ENCODE results near the gene WDR4. TPM values are rescaled to one million over a fixed set of nuclear protein-coding genes. Genes with fewer than 3 reads are reported as not detected.

The WDR4 gene
- total and polyA plus RNA-seq, 2 of the 13 experiments (the other 11 are each of a cell fraction or from before 2014, with no cell fraction given): 11.3 to 14.4 TPM

DNA sequence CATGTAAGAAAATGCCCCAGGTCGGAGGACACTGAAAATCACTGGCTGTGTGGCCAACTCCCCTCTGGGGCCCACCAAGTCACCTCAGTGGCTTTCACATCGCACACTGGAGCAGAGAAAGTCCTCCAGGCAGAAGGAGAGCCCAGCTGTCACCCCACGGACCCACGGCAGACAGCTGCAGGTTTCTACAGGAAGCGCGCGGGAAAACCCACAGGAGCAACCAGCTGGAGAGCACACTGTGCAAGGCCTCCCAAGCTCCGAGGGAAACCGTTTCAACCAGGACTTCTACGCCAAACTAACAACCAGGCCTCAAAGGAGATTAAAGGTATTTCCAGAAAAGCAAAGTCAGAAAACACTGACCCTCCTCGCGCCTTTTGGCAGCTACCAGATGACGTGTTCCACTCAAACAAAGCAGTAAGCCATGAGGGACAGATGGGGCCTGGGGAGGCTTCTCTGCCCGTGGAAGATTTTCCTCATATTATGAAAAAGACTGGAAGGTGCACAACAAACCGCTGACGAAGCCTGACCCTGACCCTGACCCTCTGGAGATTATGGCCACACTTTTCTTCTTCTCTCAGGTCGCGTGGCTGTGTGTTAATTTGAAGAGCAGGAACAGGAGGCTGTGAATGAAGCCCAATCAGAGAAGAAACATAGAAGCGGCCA lies 21.0 kb downstream of the WDR4 start:
- Histone ChIP-seq H3K9me3 (ENCODE audit: low read length) (no peaks in the 10 kb centered on the region), H3K79me2 (ENCODE audit: insufficient read depth, low read length) (peaks cover 9% of the 10 kb centered on the region)
- no peak for ATAC-seq

More for the DNA sequence above, 21.0 kb downstream of the WDR4 start:
- no peaks in the 10 kb centered on the region for H3K4me1 ChIP-seq (ENCODE audit: insufficient read depth, low read length)
- no peak for TF ChIP-seq PHB2 (IDR thresholded peaks at IDR 0.05; ENCODE audit: partially characterized antibody)
- no peak for TF ChIP-seq ZNF605 (CRISPR knock-in tag; IDR thresholded peaks at IDR 0.05)
- no peak for TF ChIP-seq TCF7 (IDR thresholded peaks at IDR 0.05; ENCODE audit: low read depth)
- no peak for TF ChIP-seq TBX2 (CRISPR knock-in tag; IDR thresholded peaks at IDR 0.05; ENCODE audit: borderline replicate concordance)
- TF ChIP-seq SPEN (CRISPR knock-in tag; IDR thresholded peaks at IDR 0.05; ENCODE audit: low read depth): no peak
- TF ChIP-seq TARDBP (CRISPR knock-in tag; IDR thresholded peaks at IDR 0.05): no peak
- no peak for TF ChIP-seq GABPA (IDR thresholded peaks at IDR 0.05; ENCODE audit: low read depth, low read length)
- TF ChIP-seq GABPA (CRISPR knock-in tag; IDR thresholded peaks at IDR 0.05; ENCODE audit: low read depth): no peak
- TF ChIP-seq, protein P1, sequence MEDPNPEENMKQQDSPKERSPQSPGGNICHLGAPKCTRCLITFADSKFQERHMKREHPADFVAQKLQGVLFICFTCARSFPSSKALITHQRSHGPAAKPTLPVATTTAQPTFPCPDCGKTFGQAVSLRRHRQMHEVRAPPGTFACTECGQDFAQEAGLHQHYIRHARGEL (CRISPR knock-in tag; IDR thresholded peaks at IDR 0.05): no peak
- TF ChIP-seq ZFY (CRISPR knock-in tag; IDR thresholded peaks at IDR 0.05): no peak
- TF ChIP-seq, protein P2, sequence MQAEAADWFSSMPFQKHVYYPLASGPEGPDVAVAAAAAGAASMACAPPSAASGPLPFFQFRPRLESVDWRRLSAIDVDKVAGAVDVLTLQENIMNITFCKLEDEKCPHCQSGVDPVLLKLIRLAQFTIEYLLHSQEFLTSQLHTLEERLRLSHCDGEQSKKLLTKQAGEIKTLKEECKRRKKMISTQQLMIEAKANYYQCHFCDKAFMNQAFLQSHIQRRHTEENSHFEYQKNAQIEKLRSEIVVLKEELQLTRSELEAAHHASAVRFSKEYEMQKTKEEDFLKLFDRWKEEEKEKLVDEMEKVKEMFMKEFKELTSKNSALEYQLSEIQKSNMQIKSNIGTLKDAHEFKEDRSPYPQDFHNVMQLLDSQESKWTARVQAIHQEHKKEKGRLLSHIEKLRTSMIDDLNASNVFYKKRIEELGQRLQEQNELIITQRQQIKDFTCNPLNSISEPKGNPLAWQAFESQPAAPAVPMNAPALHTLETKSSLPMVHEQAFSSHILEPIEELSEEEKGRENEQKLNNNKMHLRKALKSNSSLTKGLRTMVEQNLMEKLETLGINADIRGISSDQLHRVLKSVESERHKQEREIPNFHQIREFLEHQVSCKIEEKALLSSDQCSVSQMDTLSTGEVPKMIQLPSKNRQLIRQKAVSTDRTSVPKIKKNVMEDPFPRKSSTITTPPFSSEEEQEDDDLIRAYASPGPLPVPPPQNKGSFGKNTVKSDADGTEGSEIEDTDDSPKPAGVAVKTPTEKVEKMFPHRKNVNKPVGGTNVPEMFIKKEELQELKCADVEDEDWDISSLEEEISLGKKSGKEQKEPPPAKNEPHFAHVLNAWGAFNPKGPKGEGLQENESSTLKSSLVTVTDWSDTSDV (CRISPR knock-in tag; IDR thresholded peaks at IDR 0.05): no peak
- no peak for TF ChIP-seq ZNF850 (CRISPR knock-in tag; conservative IDR thresholded peaks at IDR 0.05)
- TF ChIP-seq STAT5B (CRISPR knock-in tag; IDR thresholded peaks at IDR 0.05): no peak
- H2AFZ ChIP-seq (ENCODE audit: low read length): no peak overlapping the region
- H3K36me3 ChIP-seq (replicated peaks in 1 of 2; ENCODE audit: control insufficient read depth in 1 of 2, insufficient read depth in 2 of 2, low read length in 2 of 2): peaks cover 54 to 93% of the 10 kb centered on the region in 2 experiments
- H3K4me2 ChIP-seq (ENCODE audit: low read depth, low read length): no peak overlapping the region
- ChIA-PET CTCF (ENCODE audit: low intra/inter-chr PET ratio, low total read pairs) (no interaction called here), POLR2A (no interaction called here)
- no peak overlapping the region for H3K27ac ChIP-seq (ENCODE audit: extremely low read length, insufficient read depth, low read length)
- no peak for FAIRE-seq
- no peak for DNase-seq (ENCODE audit: low spot score)
- no TSS peak for BruUV-seq (replicated peaks)
- whole genome bisulfite sequencing (ENCODE audit: low lambda C conversion rate): 97% methylated on average over 19 of the region's 19 CpGs
- H4K20me1 ChIP-seq (ENCODE audit: insufficient read depth, low read length): no peaks in the 10 kb centered on the region
- no peaks in the 10 kb centered on the region; a peak in 1 of 5 replicates for H3K27me3 ChIP-seq (ENCODE audit: control insufficient read depth in 1 of 2, insufficient read depth in 2 of 2, low read length in 2 of 2)
- in situ Hi-C loops (cut with HindIII; ENCODE audit: extremely low pct_ligation_motif_present, low pct_unique_long_range_greater_than_20kb): no loop called here
- intact Hi-C loops (cut with micrococcal nuclease; ENCODE audit: unreplicated experiment): no loop called here
- no peak overlapping the region for H3K9ac ChIP-seq (ENCODE audit: insufficient read depth, low read depth, low read length)
- H3K4me3 ChIP-seq (replicated peaks in 1 of 3; ENCODE audit: insufficient read depth in 1 of 3, low read depth in 2 of 3, low read length in 3 of 3): no peak overlapping the region

All from HepG2 (cell line).